Neural progenitor cell (in vitro differentiated cells): ENCODE results near the gene ZNF581. TPM values are rescaled to one million over a fixed set of nuclear protein-coding genes. Genes with fewer than 3 reads are reported as not detected.

Experiments used
- DNase-seq: peaks from one replicate; pipeline ENCODE4 v3.0.0-alpha.2; 2016; ENCODE audit warnings: low spot score
- H2AFZ ChIP-seq: fragments of 200-600 bp; sonication (generic); replicated peaks from 2 replicates; pipeline ENCODE4 v1.6.1; 2016; ENCODE audit warnings: antibody characterized with exemption
- H3F3A ChIP-seq: fragments of 200-600 bp; sonication (generic); 2 replicates; pipeline ENCODE4 v1.6.1; 2016; ENCODE audit warnings: antibody characterized with exemption, low read depth
- H3K27ac ChIP-seq: fragments of 200-600 bp; sonication (generic); 2 replicates; pipeline ENCODE4 v1.5.1; 2016; ENCODE audit warnings: mild to moderate bottlenecking
- H3K27me3 ChIP-seq: fragments of 200-600 bp; sonication (generic); 2 replicates; pipeline ENCODE4 v1.6.1; 2016; ENCODE audit warnings: mild to moderate bottlenecking, moderate library complexity
- H3K36me3 ChIP-seq: fragments of 200-600 bp; sonication (generic); 2 replicates; pipeline ENCODE4 v1.5.1; 2016
- H3K4me1 ChIP-seq: fragments of 200-600 bp; sonication (generic); 2 replicates; pipeline ENCODE4 v1.6.1; 2016; ENCODE audit warnings: mixed run types
- H3K4me2 ChIP-seq: fragments of 200-600 bp; sonication (generic); 2 replicates; pipeline ENCODE4 v1.6.1; 2016
- H3K4me3 ChIP-seq: fragments of 200-600 bp; sonication (generic); 2 replicates; pipeline ENCODE4 v1.5.1; 2016
- H3K79me2 ChIP-seq: fragments of 200-600 bp; sonication (generic); 2 replicates; pipeline ENCODE4 v1.6.1; 2016; ENCODE audit warnings: low read depth
- H3K9ac ChIP-seq: fragments of 200-600 bp; sonication (generic); 2 replicates; pipeline ENCODE4 v1.6.1; 2016
- H3K9me3 ChIP-seq: fragments of 200-600 bp; sonication (generic); 2 replicates; pipeline ENCODE4 v1.5.1; 2016; ENCODE audit warnings: low read depth
- H4K20me1 ChIP-seq: fragments of 200-600 bp; sonication (generic); 2 replicates; pipeline ENCODE4 v1.6.1; 2016; ENCODE audit warnings: low read depth
- H3K27ac Mint-ChIP-seq: 3 replicates; pipeline ENCODE4 v1.8.0; 2021; ENCODE audit warnings: mixed read lengths
- H3K27me3 Mint-ChIP-seq: 2 replicates; pipeline ENCODE4 v1.8.0; 2022; ENCODE audit warnings: low read depth, mild to moderate bottlenecking, inconsistent platforms, moderate library complexity, mixed read lengths; ENCODE audit not compliant: insufficient read depth
- H3K36me3 Mint-ChIP-seq: 3 replicates; pipeline ENCODE4 v1.8.0; 2021; ENCODE audit warnings: mixed read lengths
- H3K4me1 Mint-ChIP-seq: 3 replicates; pipeline ENCODE4 v1.8.0; 2021; ENCODE audit warnings: mixed read lengths
- H3K4me3 Mint-ChIP-seq: 3 replicates; pipeline ENCODE4 v1.8.0; 2021; ENCODE audit warnings: mild to moderate bottlenecking, moderate library complexity, mixed read lengths
- H3K9me3 Mint-ChIP-seq: 3 replicates; pipeline ENCODE4 v1.8.0; 2020; ENCODE audit warnings: mixed read lengths
- EZH2 ChIP-seq: fragments of 200-600 bp; sonication (generic); IDR thresholded peaks from 2 replicates; pipeline ENCODE4 v1.6.1; 2017; ENCODE audit warnings: antibody characterized with exemption, mild to moderate bottlenecking, moderate library complexity
- EZH2phosphoT487 ChIP-seq: fragments of 200-600 bp; sonication (generic); IDR thresholded peaks from 2 replicates; pipeline ENCODE4 v1.6.1; 2017; ENCODE audit warnings: antibody characterized with exemption
- total RNA-seq: library from RNA; depleted of rRNA; stranded (reverse); fragments of >200 nt; gene quantifications from 2 replicates; pipeline ENCODE4 v1.2.3, GENCODE V29; 2015; ENCODE audit warnings: low replicate concordance
- TF ChIP-seq, protein P1 (sequence below): fragments of 200-600 bp; sonication (generic); IDR thresholded peaks from 2 replicates; pipeline ENCODE4 v1.5.1; 2017; ENCODE audit warnings: antibody characterized with exemption, mild to moderate bottlenecking

ZNF581 gene
- total RNA-seq, 1 donor from 2014 or later = 12.2 TPM

GRCh38 chr19:55597501-55597921 lies 45.9 kb upstream of the ZNF581 start:
- Histone ChIP-seq H3K9ac (no peak overlapping the region), H3K4me1 (peaks cover 6% of the 10 kb centered on the region), H2AFZ (no peak overlapping the region), H3K79me2 (peaks cover 16% of the 10 kb centered on the region), H3K36me3 (peaks cover 17% of the 10 kb centered on the region), H3K4me3 (no peak overlapping the region), H3K27me3 (no peaks in the 10 kb centered on the region), H3K27ac (peak overlapping the region; percentile 33), H3K9me3 (no peaks in the 10 kb centered on the region), H3F3A (peaks cover 44% of the 10 kb centered on the region), H3K4me2 (peak overlapping the region; percentile 55), H4K20me1 (no peaks in the 10 kb centered on the region)
- Mint-ChIP-seq H3K27me3 (peaks cover 7% of the 10 kb centered on the region), H3K4me1 (peaks cover 25% of the 10 kb centered on the region), H3K4me3 (no peak overlapping the region), H3K36me3 (peaks cover 40% of the 10 kb centered on the region), H3K27ac (no peak overlapping the region), H3K9me3 (peaks cover 12% of the 10 kb centered on the region)
- TF ChIP-seq EZH2phosphoT487 = no peak
- TF ChIP-seq EZH2 = no peak
- TF ChIP-seq, protein P1, sequence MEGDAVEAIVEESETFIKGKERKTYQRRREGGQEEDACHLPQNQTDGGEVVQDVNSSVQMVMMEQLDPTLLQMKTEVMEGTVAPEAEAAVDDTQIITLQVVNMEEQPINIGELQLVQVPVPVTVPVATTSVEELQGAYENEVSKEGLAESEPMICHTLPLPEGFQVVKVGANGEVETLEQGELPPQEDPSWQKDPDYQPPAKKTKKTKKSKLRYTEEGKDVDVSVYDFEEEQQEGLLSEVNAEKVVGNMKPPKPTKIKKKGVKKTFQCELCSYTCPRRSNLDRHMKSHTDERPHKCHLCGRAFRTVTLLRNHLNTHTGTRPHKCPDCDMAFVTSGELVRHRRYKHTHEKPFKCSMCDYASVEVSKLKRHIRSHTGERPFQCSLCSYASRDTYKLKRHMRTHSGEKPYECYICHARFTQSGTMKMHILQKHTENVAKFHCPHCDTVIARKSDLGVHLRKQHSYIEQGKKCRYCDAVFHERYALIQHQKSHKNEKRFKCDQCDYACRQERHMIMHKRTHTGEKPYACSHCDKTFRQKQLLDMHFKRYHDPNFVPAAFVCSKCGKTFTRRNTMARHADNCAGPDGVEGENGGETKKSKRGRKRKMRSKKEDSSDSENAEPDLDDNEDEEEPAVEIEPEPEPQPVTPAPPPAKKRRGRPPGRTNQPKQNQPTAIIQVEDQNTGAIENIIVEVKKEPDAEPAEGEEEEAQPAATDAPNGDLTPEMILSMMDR = no peak
- DNase-seq = no peak

- H2AFZ ChIP-seq = no peak overlapping the region
- H3K9me3 Mint-ChIP-seq = peaks cover 12% of the 10 kb centered on the region
- no peaks in the 10 kb centered on the region for H4K20me1 ChIP-seq
- H3K27me3 ChIP-seq = no peaks in the 10 kb centered on the region
- H3K4me2 ChIP-seq = peak overlapping the region; percentile 55
- peak overlapping the region; percentile 87 for H3K4me3 Mint-ChIP-seq
- DNase-seq = peak; percentile 81
- peak overlapping the region; percentile 33 for H3K27ac ChIP-seq
- H3K4me1 Mint-ChIP-seq = peaks cover 25% of the 10 kb centered on the region
- H3F3A ChIP-seq = peaks cover 44% of the 10 kb centered on the region
- no peaks in the 10 kb centered on the region for H3K9me3 ChIP-seq
- TF ChIP-seq EZH2phosphoT487 (no peak), EZH2 (no peak)
- TF ChIP-seq, protein P1 = no peak
- peaks cover 6% of the 10 kb centered on the region for H3K4me1 ChIP-seq
- peaks cover 17% of the 10 kb centered on the region for H3K36me3 ChIP-seq
- no peak overlapping the region for H3K9ac ChIP-seq
- peaks cover 41% of the 10 kb centered on the region for H3K36me3 Mint-ChIP-seq
- H3K27ac Mint-ChIP-seq = peak overlapping the region; percentile 80
- H3K79me2 ChIP-seq = peaks cover 16% of the 10 kb centered on the region
- peak overlapping the region; percentile 73 for H3K4me3 ChIP-seq
- H3K27me3 Mint-ChIP-seq = peaks cover 7% of the 10 kb centered on the region
Observed at GRCh38 chr19:55598034-55598433, 45.4 kb upstream of the ZNF581 start.

- H3K9ac ChIP-seq = peak overlapping the region; percentile 92
- DNase-seq = peak; percentile 96
- TF ChIP-seq EZH2 = no peak
- TF ChIP-seq, protein P1 = no peak
- no peak for TF ChIP-seq EZH2phosphoT487
- H3K4me2 ChIP-seq = peak overlapping the region; percentile 72
- no peak overlapping the region for H2AFZ ChIP-seq
- no peaks in the 10 kb centered on the region for H3K9me3 ChIP-seq
- peaks cover 17% of the 10 kb centered on the region for H3K36me3 ChIP-seq
- Mint-ChIP-seq H3K27me3 (peaks cover 7% of the 10 kb centered on the region), H3K4me1 (peaks cover 29% of the 10 kb centered on the region), H3K9me3 (peaks cover 14% of the 10 kb centered on the region), H3K4me3 (peak overlapping the region; percentile 98), H3K36me3 (peaks cover 38% of the 10 kb centered on the region), H3K27ac (peak overlapping the region; percentile 8)
- H4K20me1 ChIP-seq = no peaks in the 10 kb centered on the region
- H3K4me1 ChIP-seq = peaks cover 6% of the 10 kb centered on the region
- H3K27ac ChIP-seq = peak overlapping the region; percentile 98
- peak overlapping the region; percentile 73 for H3K4me3 ChIP-seq
- H3K79me2 ChIP-seq = peaks cover 16% of the 10 kb centered on the region
- peaks cover 52% of the 10 kb centered on the region for H3F3A ChIP-seq
- H3K27me3 ChIP-seq = no peaks in the 10 kb centered on the region
Observed at GRCh38 chr19:55598719-55599467, 44.6 kb upstream of the ZNF581 start.
